ENCODE data around the gene NOS1AP.

DNA sequence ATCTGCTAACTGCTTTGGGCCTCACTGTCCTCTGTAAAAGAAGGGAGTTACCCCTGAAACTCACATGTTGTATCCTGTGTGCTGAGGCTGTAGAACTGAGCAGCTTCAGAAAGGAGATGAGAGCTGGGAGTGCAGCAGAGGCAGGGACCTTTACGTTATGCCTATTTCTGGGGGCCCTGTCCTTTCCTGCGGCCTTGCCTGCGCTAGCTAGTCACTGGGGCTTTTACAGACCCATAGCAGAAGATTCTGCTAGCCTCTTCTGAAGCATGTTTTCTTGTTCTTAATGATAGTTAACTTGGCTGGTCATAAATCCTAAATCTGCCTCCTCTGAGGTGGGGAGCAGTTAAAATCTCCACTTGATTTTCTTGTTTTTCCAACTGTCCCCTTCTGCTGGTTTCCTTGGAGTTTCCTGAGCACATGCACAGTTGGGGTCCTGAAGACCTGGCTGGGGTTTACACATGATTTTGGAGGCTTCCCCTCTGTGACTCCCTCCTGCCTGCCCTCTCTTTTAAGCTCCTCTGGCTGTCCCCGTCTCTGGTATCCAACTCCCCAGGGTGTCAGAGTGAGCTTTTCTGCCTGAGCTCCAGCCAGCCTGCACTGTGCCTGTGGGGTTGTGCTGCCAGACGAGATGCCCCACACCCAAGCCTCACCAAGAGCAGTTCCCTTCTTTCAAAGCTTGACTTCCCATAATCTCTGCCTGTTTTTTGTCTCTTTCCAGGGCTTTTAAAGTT, 76.6 kb downstream of the NOS1AP start:
- TF ChIP-seq, protein P1, sequence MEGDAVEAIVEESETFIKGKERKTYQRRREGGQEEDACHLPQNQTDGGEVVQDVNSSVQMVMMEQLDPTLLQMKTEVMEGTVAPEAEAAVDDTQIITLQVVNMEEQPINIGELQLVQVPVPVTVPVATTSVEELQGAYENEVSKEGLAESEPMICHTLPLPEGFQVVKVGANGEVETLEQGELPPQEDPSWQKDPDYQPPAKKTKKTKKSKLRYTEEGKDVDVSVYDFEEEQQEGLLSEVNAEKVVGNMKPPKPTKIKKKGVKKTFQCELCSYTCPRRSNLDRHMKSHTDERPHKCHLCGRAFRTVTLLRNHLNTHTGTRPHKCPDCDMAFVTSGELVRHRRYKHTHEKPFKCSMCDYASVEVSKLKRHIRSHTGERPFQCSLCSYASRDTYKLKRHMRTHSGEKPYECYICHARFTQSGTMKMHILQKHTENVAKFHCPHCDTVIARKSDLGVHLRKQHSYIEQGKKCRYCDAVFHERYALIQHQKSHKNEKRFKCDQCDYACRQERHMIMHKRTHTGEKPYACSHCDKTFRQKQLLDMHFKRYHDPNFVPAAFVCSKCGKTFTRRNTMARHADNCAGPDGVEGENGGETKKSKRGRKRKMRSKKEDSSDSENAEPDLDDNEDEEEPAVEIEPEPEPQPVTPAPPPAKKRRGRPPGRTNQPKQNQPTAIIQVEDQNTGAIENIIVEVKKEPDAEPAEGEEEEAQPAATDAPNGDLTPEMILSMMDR (IDR thresholded peaks at IDR 0.05): no peak
- TF ChIP-seq EP300 (IDR thresholded peaks at IDR 0.05) (no peak), POLR2A (IDR thresholded peaks at IDR 0.05) (no peak)

All from stomach (tissue), 4 donors.